HG03439 (cell line): Measurements from ENCODE around the gene SPTY2D1.
A peak's percentile ranks its signal among the peaks of the same experiment; 100 is the strongest.
"Not testable (repeated sequence)": the region's sequence is repeated elsewhere in the genome, so short reads cannot be mapped to it uniquely, and the experiment has no call there.

ENCODE experiments used
- ATAC-seq: cut with Tn5 transposase; IDR thresholded peaks from one replicate; pipeline ENCODE4 v1.9.1; 2021; ENCODE audit warnings: mild to moderate bottlenecking, moderate library complexity; ENCODE audit not compliant: unreplicated experiment

The SPTY2D1 gene, protein sequence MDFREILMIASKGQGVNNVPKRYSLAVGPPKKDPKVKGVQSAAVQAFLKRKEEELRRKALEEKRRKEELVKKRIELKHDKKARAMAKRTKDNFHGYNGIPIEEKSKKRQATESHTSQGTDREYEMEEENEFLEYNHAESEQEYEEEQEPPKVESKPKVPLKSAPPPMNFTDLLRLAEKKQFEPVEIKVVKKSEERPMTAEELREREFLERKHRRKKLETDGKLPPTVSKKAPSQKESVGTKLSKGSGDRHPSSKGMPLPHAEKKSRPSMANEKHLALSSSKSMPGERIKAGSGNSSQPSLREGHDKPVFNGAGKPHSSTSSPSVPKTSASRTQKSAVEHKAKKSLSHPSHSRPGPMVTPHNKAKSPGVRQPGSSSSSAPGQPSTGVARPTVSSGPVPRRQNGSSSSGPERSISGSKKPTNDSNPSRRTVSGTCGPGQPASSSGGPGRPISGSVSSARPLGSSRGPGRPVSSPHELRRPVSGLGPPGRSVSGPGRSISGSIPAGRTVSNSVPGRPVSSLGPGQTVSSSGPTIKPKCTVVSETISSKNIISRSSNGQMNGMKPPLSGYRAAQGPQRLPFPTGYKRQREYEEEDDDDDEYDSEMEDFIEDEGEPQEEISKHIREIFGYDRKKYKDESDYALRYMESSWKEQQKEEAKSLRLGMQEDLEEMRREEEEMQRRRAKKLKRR

DNA sequence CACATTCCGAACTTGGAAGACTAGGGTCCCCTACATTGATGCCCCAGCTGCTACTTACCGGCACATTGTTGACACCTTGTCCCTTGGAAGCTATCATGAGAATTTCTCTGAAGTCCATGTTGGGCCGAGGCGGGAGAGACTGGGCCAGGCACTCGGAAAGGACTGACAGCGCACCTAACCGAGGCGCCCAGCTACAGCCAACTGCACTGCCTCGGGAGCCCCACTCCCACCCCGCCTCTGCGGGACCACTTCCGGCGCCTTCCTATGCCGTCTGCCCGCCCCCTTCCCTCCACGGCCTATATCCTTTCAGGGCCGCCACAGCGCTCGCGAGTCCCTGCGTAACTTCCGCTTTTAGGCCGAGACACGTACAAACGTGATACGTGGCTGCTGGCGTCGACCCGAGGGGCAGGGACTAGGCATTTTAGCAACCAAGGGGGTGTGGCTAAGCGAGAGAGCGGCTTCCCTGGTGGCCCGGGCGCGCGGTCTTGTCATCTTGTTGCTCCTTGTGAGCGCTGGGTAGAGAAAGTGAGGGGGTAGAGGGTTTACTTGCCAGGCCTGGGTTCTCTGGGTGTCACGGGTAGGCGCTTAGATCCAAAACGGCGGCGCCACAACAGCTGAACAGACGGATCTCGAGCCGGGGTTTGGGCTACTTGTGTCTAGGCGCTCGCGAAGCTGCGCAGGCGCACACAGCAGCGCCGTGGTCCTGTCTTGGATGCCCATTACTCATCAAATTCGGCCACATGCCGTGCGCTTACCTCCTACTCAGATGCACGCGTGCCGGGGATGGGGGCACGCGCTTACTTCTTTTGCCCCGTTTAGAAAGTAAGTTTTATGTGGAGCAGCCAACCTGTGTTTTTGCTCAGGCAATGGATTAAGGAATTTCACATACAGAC lies at the start of gene SPTY2D1:
Gene SPTY2D1 (minus strand): TSS at position 203 of the 893 bp plus-strand sequence. CDS start 85 bp downstream, at position 118.
- peak; percentile 96 for ATAC-seq

DNA sequence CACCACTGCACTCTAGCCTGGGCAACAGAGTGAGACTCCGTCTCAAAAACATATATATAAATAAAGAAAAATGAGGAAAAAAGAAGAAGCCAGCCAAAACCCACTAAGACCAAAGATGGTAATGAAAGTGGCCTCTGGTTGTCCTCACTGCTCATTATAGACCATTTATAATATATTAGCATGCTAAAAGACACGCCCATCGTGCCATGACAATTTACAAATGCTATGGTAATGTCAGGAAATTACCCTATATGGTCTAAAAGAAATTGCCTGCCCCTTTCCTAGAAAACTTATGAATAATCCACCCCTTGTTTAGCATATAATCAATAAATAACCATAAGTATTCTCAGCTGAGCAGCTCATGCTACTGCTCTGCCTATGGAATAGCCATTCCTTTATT lies 48.3 kb upstream of the SPTY2D1 start:
- ATAC-seq = no peak

- not testable (repeated sequence) for ATAC-seq
These were observed 47.8 kb upstream of the SPTY2D1 start for GRCh38 chr11:18681949-18682348.

DNA sequence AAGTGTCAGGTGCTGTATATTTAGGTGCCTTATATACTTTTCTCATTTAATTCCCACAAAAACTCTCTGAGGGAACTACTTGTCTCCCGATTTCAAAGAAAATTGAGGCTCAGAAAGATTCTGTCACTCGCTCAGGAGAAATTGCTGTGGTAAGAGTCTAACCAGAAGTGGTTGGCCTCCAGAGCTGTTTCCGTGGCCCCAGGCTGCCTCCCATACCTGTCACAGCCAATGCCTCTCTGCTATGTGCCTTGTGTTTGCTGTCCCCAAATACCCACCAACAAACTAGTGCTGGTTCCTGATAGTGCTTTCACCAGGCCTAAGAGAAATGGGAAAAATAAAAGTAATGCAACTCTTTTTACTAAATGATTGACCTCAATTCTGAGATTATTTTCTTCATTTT lies 43.4 kb upstream of the SPTY2D1 start:
- no peak for ATAC-seq

- no peak for ATAC-seq
These were observed 42.7 kb upstream of the SPTY2D1 start for GRCh38 chr11:18676803-18677202.

- not testable (repeated sequence) for ATAC-seq
These were observed 38.1 kb upstream of the SPTY2D1 start for GRCh38 chr11:18672209-18672608.

GRCh38 chr11:18671246-18671645 lies 37.1 kb upstream of the SPTY2D1 start:
- ATAC-seq = no peak

GRCh38 chr11:18669711-18670110 lies 35.6 kb upstream of the SPTY2D1 start:
- ATAC-seq = no peak

DNA sequence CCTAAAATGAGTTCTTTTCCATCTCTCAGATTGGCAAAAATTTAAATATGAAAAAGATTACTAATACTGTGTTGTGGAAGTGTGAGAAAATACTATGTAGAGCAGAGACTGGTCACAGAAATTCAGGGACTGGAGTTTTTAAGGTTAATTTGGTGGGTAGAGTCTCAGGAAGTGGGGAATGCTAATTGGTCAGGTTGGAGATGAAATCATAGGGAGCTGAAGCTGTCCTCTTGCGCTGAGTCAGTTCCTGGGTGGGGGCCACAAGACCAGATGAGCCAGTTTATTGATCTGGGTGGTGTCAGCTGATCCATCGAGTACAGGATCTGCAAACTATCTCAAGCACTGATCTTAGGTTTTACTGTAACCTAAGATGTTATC lies 35.1 kb upstream of the SPTY2D1 start:
- ATAC-seq = no peak

GRCh38 chr11:18668131-18668530 lies 34.0 kb upstream of the SPTY2D1 start:
- no peak for ATAC-seq

DNA sequence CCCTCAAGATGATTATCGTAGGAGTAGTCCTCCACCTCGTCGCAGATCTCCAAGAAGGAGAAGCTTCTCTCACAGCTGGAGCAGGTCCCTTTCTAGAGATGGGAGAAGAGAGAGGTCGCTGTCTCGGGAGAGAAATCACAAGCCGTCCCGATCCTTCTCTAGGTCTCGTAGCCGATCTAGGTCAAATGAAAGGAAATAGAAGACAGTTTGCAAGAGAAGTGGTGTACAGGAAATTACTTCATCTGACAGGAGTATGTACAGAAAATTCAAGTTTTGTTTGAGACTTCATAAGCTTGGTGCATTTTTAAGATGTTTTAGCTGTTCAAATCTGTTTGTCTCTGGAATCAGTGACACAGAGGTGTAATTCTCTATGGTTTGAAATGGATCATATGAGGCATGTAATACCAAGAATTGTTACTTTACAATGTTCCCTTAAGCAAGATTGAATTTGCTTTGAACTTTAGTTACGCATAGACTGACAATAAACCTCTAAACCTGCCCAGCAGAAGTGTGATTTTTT lies 31.3 kb upstream of the SPTY2D1 start:
- not testable (repeated sequence) for ATAC-seq

DNA sequence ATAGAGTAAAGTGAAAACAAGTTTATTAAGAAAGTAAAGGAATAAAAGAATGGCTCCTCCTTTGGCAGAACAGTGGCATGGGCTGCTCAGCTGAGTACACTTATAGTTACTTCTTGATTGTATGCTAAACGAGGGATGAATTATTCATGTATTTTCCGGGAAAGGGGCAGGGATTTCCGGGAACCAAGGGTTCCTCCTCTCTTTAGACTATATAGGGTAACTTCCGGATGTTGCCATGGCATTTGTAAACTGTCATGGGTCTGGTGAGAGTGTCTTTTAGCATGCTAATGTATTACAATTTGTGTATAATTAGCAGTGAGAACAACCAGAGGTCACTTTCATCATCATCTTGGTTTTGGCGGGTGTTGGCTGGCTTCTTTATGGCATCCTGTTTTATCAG lies 23.5 kb upstream of the SPTY2D1 start:
- no peak for ATAC-seq

- peak; percentile 81 for ATAC-seq
These were observed 16.9 kb upstream of the SPTY2D1 start for GRCh38 chr11:18650859-18651557.

DNA sequence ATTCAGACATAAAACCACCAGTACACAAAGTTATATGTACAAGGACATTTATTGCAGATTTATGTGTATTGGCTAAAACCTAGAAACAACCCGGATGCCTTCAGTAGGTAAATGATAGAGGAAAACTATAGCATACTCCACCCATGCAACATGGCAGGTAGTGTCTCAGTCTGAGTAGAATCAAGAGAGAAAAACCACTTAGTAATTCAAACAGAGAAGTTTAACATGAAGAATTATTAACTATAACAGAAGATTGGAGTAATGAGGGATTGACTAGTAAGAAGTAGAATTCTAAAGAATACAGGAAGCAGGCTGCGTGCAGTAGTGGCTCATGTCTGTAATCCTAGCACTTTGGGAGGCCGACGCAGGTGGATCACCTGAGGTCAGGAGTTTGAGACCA lies 16.2 kb upstream of the SPTY2D1 start:
- ATAC-seq = peak; percentile 31

DNA sequence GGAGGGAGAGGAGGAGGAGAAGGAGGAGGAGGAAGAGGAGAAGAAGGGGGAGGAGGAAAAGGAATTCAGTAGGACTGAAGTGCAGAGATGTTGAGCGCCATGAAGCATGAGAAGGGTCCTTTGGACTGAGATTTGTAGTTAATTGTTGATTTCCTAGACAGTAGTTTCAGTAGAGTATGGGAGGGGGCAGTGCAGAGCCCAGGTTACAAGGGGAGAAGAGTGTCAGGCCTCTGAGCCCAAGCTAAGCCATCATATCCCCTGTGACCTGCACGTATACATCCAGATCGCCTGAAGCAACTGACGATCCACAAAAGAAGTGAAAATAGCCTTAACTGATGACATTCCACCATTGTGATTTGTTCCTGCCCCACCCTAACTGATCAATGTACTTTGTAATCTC lies 8.9 kb upstream of the SPTY2D1 start:
- not testable (repeated sequence) for ATAC-seq

DNA sequence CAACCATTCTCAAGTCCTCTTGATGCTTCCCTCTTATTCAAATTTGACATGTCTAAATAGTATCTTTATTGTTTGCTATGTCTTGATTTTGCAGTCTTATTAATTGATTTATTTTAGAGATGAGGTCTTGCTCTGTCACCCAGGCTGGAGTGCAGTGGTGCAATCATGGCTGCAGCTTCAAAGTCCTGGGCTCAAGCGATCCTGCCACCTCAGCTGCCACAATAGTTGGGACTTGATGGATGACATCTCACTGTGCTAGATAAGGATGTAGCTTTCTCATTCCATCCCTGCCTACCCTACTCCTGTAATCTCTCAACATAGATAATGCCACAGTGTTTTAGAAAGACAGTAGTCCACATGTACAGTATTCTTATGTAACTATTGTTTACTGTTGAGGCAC lies 7.5 kb upstream of the SPTY2D1 start:
- no peak for ATAC-seq

DNA sequence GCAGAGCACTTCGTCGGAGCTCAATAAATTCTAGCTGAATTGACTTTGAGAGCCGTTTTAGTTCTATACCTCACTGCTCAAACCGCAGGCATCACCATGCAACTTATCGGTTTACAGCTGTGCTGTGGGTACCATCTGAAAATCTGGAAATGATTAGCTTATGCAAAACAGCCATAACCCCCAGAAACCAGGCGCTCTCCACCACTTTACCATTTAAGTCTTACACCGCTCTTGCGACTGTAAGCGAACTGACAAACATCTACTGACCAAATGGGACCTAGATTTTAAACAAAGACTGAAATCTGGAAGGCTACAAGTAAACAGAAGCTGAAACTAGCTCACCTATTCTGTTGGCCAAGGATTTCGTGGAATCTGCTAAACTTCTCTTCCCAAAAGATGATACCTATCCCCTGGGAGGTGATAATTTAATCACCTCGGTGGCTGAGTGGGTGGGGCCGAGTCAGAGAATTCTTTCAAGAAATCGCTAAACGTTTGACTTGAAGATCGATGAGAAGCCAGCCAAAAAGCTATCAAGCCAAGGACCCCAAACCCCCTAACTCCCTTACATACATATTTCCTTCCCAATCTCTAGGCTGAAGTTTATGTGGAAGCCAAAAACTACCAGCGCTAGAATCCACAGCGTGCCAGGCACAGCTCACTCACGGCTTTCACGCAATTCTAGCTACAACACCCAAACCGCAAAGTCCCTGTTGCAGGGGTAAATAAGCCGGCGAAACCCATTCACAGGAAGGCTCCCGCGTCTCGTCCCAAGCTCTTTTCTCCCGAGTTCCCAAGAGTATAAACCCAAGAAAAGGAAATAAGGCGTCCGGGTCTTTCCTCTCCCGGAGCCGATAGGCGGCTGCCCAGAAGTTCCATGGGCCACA lies 644 bp downstream of the SPTY2D1 start:
- ATAC-seq = peak; percentile 50

GRCh38 chr11:18632841-18633240 lies 1.3 kb downstream of the SPTY2D1 start:
- no peak for ATAC-seq

DNA sequence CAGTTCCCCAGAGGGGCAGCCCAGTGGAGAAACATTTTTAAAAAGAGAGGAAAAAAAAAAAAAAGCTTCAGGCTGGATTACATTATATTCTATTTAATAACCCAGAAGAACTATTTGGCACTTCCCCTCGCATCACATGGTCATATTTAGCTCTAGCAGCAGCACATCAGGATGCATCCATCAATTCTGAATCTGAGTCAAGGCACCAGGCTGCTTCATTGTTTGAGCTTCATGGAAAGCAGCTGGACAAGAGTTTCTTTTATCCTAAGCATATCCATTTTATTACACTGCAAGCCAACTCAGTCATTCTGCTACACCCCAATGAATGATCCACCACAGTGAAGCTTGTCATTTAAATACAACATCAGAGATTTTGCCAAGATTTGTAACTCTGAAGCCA lies 10.0 kb downstream of the SPTY2D1 start:
- no peak for ATAC-seq
